Lower lobe of right lung (tissue), 2 donors: ENCODE results near the gene CIITA. TPM values are rescaled to one million over a fixed set of nuclear protein-coding genes. Genes with fewer than 3 reads are reported as not detected.
"Not testable (repeated sequence)": the region's sequence is repeated elsewhere in the genome, so short reads cannot be mapped to it uniquely, and the experiment has no call there.

ENCODE experiments used
- ATAC-seq, 2 donors: fragments of 200-7000 bp; cut with Tn5 transposase; one replicate each; pipeline ENCODE4 v1.9.1; 2020 to 2022; ENCODE audit warnings: mild to moderate bottlenecking in 2 of 2, moderate library complexity in 2 of 2
- DNase-seq: peaks from one replicate; pipeline ENCODE4 v3.0.0-alpha.2; 2020
- H3K27ac ChIP-seq: fragments of 200-600 bp; one replicate; pipeline ENCODE4 v1.8.0; 2022
- H3K27me3 ChIP-seq: fragments of 200-600 bp; one replicate; pipeline ENCODE4 v1.8.0; 2022; ENCODE audit warnings: low read depth
- H3K36me3 ChIP-seq: fragments of 200-600 bp; one replicate; pipeline ENCODE4 v1.8.0; 2022; ENCODE audit warnings: mild to moderate bottlenecking
- H3K4me1 ChIP-seq: fragments of 200-600 bp; one replicate; pipeline ENCODE4 v1.8.0; 2022
- H3K4me3 ChIP-seq: fragments of 200-600 bp; one replicate; pipeline ENCODE4 v1.8.0; 2022; ENCODE audit warnings: mild to moderate bottlenecking
- H3K9me3 ChIP-seq: fragments of 200-600 bp; one replicate; pipeline ENCODE4 v1.8.0; 2022
- intact Hi-C: fragments of 100-400 bp; cut with DNase I; formaldehyde crosslinking; loops from one replicate; pipeline ENCODE4 v1.11.0; 2022
- total RNA-seq: library from RNA; stranded (reverse); fragmentation: NEBNext Ultra II Directional; extraction: Animal tissue kit (Norgen Biotek cat#: 25700); gene quantifications from one replicate; pipeline ENCODE4 v1.2.1, GENCODE V29; 2021
- TF ChIP-seq, protein P1 (sequence below): fragments of 200-600 bp; IDR thresholded peaks from one replicate; pipeline ENCODE4 v1.8.0; 2022; ENCODE audit warnings: antibody characterized with exemption, mild to moderate bottlenecking
- donor health status: DM: no; HTN: yes; CAD: no; lungs with severe emphysema.

The CIITA gene
- total RNA-seq, 1 donor from 2014 or later, result 119 TPM

DNA sequence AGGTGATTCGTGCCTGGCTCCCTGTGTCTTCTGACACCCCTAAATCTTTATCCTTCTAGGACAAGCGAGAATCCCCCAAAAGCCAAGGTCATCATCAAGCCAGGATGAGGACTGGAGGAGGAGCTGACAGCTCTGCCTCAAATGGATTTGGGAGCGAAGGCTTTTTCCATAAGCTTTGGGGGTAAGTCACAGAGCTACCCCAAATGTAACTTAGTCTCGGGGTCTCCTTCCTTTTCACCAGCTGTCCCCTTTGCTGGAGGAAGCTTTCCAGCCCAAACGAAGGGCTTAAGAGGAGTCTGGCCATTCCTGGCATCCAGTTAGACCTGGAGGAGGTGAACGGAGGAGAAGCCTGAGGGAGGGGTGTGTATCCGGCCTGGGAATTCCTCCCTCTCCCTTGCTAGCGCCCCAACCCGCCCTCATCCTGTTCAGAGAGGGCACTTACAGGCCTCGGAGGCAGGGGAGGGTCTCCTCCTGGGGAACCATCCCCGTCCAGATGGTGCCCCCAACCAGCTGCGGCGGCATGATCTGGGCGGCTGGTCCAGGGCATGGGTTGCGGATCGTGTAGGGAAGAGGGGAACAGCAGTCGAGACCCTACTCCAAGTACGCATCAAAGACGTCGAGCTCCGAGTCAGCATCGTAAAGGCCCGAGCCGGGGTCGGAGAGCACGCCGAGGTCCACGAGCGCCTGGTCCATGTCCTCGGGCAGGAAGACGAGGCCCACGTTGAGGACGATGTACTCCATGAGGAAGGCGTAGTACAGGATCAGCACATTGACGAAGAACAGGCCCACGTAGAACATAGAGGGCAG, 64.3 kb downstream of the CIITA start:
- Histone ChIP-seq H3K4me1 (peaks cover 76% of the 10 kb centered on the region), H3K9me3 (no peaks in the 10 kb centered on the region), H3K4me3 (peak overlapping the region; percentile 64), H3K36me3 (no peaks in the 10 kb centered on the region), H3K27me3 (no peaks in the 10 kb centered on the region), H3K27ac (peak overlapping the region; percentile 76)
- no peak for ATAC-seq
- TF ChIP-seq, protein P1, sequence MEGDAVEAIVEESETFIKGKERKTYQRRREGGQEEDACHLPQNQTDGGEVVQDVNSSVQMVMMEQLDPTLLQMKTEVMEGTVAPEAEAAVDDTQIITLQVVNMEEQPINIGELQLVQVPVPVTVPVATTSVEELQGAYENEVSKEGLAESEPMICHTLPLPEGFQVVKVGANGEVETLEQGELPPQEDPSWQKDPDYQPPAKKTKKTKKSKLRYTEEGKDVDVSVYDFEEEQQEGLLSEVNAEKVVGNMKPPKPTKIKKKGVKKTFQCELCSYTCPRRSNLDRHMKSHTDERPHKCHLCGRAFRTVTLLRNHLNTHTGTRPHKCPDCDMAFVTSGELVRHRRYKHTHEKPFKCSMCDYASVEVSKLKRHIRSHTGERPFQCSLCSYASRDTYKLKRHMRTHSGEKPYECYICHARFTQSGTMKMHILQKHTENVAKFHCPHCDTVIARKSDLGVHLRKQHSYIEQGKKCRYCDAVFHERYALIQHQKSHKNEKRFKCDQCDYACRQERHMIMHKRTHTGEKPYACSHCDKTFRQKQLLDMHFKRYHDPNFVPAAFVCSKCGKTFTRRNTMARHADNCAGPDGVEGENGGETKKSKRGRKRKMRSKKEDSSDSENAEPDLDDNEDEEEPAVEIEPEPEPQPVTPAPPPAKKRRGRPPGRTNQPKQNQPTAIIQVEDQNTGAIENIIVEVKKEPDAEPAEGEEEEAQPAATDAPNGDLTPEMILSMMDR, result no peak
- DNase-seq, result no peak
- intact Hi-C loops, result no loop called here

GRCh38 chr16:10941935-10942351, 64.9 kb downstream of the CIITA start:
- H3K9me3 ChIP-seq, intact Hi-C loops, DNase-seq, H3K27me3 ChIP-seq, H3K36me3 ChIP-seq: not testable (repeated sequence)
- Histone ChIP-seq H3K4me1 (peaks cover 76% of the 10 kb centered on the region), H3K4me3 (peak overlapping the region; percentile 64), H3K27ac (peak overlapping the region; percentile 76)
- ATAC-seq, result peak; percentile 0 to 4

DNA sequence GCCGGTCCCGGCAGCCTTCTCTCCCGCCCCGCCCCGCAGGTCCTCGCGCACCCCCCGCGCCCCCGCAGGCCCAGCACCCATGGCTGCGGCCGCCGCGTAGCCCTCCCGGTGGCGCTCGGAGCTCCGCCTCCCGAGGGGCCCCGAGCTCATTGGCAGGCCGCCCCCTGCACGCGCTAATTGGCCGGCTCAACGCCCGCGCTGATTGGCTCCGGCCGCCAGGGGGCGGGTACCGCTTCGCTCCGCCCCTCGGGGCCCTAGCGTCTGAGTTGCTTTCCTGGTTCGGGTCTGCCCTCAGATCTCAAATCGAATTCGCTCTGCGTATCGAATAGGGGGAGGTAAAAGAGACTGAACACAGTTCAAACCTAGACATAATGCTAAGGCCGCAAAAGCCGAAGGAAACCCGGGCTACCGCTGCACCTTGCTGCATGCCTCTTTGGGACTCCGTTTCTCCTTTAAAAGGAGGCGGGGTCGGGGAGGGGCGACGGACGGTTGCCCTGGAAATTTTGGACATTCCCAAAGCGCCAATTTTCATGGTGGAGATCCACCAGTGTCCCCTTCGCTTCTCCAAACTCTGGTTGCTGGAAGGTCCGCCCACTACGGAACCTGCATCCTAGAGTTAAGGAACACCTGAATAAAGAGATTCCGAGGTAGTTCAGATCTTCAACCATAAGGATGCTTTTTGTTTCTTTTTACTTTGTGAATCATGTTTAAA, 65.5 kb downstream of the CIITA start, which contains the start of gene DEXI:
Gene DEXI, minus strand, starts transcription at position 117 of the 712 bp plus-strand sequence. CDS start 463 bp downstream, outside the sequence.
- intact Hi-C loops, result no loop called here
- Histone ChIP-seq H3K36me3 (no peaks in the 10 kb centered on the region), H3K9me3 (no peaks in the 10 kb centered on the region), H3K27ac (peak within 1 kb of the TSS; percentile 76), H3K27me3 (no peaks in the 10 kb centered on the region), H3K4me3 (peak within 1 kb of the TSS; percentile 64), H3K4me1 (peaks cover 76% of the 10 kb centered on the region)
- DNase-seq (peak; percentile 95), ATAC-seq (peak; percentile 84 to 88)
- TF ChIP-seq, protein P1, result peak; percentile 40

DNA sequence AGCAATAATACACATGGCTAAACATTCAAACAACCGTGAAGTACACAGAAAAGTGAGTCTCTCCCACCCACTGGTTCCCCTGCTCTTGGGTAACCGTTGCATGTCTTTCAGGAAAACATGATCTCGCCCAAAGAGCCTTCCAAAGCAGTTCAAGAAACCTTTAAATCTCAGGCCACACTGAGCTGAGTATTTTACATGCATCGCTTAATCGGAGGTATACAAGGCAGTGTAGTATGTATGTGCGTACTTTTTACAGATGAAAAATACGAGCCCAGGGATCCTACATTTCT, 66.0 kb downstream of the CIITA start:
- Histone ChIP-seq H3K4me1 (peaks cover 71% of the 10 kb centered on the region), H3K27ac (peak overlapping the region; percentile 76), H3K4me3 (peak overlapping the region; percentile 64), H3K36me3 (no peaks in the 10 kb centered on the region), H3K27me3 (no peaks in the 10 kb centered on the region), H3K9me3 (no peaks in the 10 kb centered on the region)
- TF ChIP-seq, protein P1, result no peak
- ATAC-seq, result no peak
- DNase-seq, result no peak
- intact Hi-C loops, result no loop called here

DNA sequence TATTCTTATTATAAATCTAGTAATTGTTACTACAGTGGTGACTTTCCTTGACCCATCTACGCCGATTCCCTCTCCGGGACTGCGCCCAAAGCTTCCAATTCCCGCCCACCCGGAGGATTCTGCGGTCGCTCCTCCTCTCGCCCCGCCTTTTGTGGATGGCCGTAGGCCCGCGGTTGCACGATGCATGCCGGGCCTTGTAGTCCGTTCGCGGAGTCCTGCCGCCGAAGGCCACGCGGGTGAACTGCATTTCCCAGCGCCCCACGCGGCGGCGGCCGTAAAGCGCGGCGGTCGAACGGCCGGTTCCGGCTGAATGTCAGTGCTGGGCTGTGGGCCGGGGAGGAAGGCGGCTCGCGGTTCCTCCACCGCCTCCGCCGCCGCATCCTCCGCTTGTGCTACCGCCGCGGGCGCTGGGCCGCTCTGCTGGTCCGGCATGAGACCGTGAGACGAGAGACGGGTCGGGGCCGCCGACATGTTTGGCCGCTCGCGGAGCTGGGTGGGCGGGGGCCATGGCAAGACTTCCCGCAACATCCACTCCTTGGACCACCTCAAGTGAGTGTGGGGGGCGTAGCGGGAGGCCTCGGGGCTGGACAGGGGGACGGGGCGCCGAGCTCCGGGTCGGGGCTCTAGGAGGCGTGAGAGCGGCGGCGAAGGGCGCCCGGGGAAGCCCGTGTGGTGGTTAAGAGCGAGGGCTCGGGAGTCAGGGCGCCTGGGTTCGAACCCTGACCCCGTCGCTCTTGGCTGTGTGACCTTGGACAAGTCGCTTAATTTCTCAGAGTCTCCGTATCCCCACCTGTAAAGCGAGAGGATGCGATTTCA, 67.5 kb downstream of the CIITA start, which contains the start of gene CLEC16A:
Gene CLEC16A, plus strand, starts transcription at position 316 of the 816 bp plus-strand sequence. Its CDS starts 154 bp downstream, at position 470.
- no peaks in the 10 kb centered on the region for H3K36me3 ChIP-seq
- peak within 1 kb of the TSS; percentile 93 for H3K4me3 ChIP-seq
- H3K27me3 ChIP-seq, result no peaks in the 10 kb centered on the region
- peak; percentile 99 for DNase-seq
- H3K4me1 ChIP-seq, result peaks cover 62% of the 10 kb centered on the region
- ATAC-seq, result peak; percentile 87 to 91
- peak within 1 kb of the TSS; percentile 88 for H3K27ac ChIP-seq
- no peaks in the 10 kb centered on the region for H3K9me3 ChIP-seq
- intact Hi-C loops, result no loop called here
- TF ChIP-seq, protein P1, result no peak
